Activated naive CD8-positive, alpha-beta T cell treated with anti-CD3 and anti-CD28 coated beads, Interleukin-2, amount 10 ng/mL, durations not matched to agents 7 days and 5 days (primary cell): Measurements from ENCODE around the gene CNOT9. TPM values are rescaled to one million over a fixed set of nuclear protein-coding genes. Genes with fewer than 3 reads are reported as not detected.

Experiments
- ATAC-seq: fragments of 150-1000 bp; cut with Tn5 transposase; one replicate; pipeline ENCODE4 v1.10.0; 2021; ENCODE audit warnings: low read depth, moderate library complexity
- POLR2A ChIA-PET: fragments of 350-600 bp; sonication (Branson Sonifier 250); formaldehyde crosslinking; loops from one replicate; lab custom pipeline; 2021; ENCODE audit warnings: antibody characterized with exemption; lab: Charles Lee
- DNase-seq: peaks from one replicate; pipeline ENCODE4 v3.0.0; 2021
- H3K27ac Mint-ChIP-seq: one replicate; pipeline ENCODE4 v1.8.0; 2022; ENCODE audit warnings: mild to moderate bottlenecking, mixed read lengths
- H3K27me3 Mint-ChIP-seq: one replicate; pipeline ENCODE4 v1.8.0; 2022; ENCODE audit warnings: mild to moderate bottlenecking, moderate library complexity, mixed read lengths
- H3K36me3 Mint-ChIP-seq: one replicate; pipeline ENCODE4 v1.8.0; 2021; ENCODE audit warnings: mild to moderate bottlenecking, mixed read lengths
- H3K4me1 Mint-ChIP-seq: one replicate; pipeline ENCODE4 v1.8.0; 2021; ENCODE audit warnings: mixed read lengths
- H3K4me3 Mint-ChIP-seq: one replicate; pipeline ENCODE4 v1.8.0; 2022; ENCODE audit warnings: mild to moderate bottlenecking, moderate library complexity, mixed read lengths
- H3K9me3 Mint-ChIP-seq: one replicate; pipeline ENCODE4 v1.8.0; 2021; ENCODE audit warnings: mixed read lengths
- total RNA-seq, 2 experiments: library from RNA; stranded (reverse); gene quantifications; one replicate each; pipeline ENCODE4 v1.2.3, GENCODE V29; 2021

CNOT9 gene
- total RNA-seq, 2 experiments from 2014 or later, result 75.0 to 79.5 TPM

DNA sequence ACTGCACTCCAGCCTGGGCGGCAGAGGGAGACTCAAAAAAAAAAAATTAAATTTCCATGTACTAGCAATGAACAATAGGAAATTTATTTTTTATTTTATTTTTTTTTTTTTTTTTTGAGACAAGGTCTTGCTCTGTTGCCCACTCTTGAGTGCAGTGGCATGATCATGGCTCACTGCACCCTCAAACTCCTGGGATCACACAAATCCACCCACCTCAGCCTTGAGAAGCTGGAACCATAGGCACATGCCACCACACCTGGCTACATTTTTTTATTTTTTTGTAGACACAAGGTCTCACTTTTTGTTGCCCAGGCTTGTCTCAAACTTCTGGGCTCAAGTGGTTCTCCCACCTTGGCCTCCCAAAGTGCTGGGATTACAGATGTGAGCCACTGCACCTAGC lies 16.9 kb downstream of the CNOT9 start:
- ATAC-seq (no peak), DNase-seq (no peak)
- Mint-ChIP-seq H3K27me3 (no peaks in the 10 kb centered on the region), H3K4me3 (no peak overlapping the region), H3K36me3 (peaks cover 35% of the 10 kb centered on the region), H3K4me1 (peaks cover 8% of the 10 kb centered on the region), H3K9me3 (no peaks in the 10 kb centered on the region), H3K27ac (no peak overlapping the region)
- POLR2A ChIA-PET, result no interaction called here

DNA sequence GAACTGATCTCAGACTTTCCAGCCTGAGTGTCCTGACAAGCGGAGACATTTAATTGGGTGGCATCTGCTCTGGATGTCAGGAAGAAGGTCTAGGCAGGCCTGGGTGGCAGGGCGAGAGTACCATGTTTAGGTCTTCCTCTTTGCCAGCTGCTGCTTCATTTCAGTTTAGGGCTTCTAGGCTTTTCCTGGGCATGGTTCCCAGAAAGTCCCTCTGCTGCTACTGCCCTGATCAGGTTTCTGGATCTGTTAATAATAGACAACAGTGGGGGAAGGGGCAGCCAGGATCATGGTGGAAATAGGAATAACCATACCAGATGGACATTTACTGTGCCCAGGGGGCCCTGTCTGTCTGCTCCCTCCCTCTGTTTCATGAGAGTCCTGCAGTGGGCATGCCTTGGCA lies 36.8 kb downstream of the CNOT9 start:
- ATAC-seq (no peak), DNase-seq (no peak)
- POLR2A ChIA-PET, result no interaction called here
- H3K27ac Mint-ChIP-seq, result no peak overlapping the region
- peaks cover 19% of the 10 kb centered on the region for H3K27me3 Mint-ChIP-seq
- no peak overlapping the region for H3K4me3 Mint-ChIP-seq
- no peaks in the 10 kb centered on the region for H3K9me3 Mint-ChIP-seq
- H3K4me1 Mint-ChIP-seq, result no peaks in the 10 kb centered on the region
- no peaks in the 10 kb centered on the region for H3K36me3 Mint-ChIP-seq

DNA sequence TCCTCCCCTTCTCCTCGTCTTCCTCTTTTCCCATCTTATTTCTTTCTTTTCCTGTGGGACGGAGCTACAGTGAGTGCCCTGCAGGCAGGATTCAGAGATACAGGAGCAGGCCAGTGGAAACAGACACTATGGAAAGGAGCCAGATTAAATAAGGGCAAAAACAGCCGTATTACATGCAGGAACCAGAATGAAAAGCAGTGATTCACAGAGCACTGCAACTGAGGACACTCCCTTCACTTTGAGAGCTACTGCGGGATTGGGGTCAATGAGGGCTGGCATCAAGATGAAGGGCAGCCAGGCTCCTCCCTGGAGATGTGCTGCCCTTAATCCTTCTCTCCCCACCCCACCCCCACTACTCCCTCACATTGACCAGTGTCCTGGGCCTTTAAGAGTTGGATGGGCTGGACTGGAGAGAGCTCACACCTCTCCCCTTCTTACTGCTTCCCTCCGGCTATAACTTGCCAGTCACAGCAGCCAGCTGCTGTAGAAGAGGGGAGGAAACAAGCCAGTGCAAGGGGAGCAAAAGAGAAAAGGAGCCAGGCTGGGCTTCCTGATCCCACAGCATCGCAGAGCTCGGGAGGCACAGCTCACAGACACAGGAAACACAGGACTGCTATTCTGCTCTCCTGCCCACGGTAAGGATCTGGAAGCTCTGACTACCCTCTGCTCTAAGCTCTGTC lies 38.9 kb downstream of the CNOT9 start, which contains the start of gene PLCD4:
TSS of gene PLCD4 (plus strand) at position 464 of the 680 bp plus-strand sequence. CDS start 7,841 bp downstream, outside the sequence.
- no peaks in the 10 kb centered on the region for H3K36me3 Mint-ChIP-seq
- no peak within 1 kb of the TSS for H3K4me3 Mint-ChIP-seq
- DNase-seq (no peak), ATAC-seq (no peak)
- H3K27me3 Mint-ChIP-seq, result peaks cover 26% of the 10 kb centered on the region
- POLR2A ChIA-PET, result no interaction called here
- H3K4me1 Mint-ChIP-seq, result no peaks in the 10 kb centered on the region
- H3K27ac Mint-ChIP-seq, result no peak within 1 kb of the TSS
- H3K9me3 Mint-ChIP-seq, result no peaks in the 10 kb centered on the region

DNA sequence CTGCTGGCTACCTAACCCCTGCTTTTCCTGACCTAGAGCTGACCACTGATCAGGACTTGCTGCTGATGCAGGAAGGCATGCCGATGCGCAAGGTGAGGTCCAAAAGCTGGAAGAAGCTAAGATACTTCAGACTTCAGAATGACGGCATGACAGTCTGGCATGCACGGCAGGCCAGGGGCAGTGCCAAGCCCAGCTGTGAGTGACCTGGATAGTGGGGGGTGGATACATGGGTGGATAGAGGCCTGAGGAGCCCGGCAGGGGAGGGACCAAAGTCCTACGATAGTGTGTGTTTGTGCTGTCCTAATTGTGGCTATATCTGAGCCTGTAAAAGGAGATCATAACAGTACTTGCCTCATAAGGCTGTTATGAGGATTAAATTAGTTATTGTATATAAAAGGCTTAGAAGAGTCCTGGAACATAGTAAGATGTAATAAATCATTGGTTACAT lies 47.3 kb downstream of the CNOT9 start:
- no peaks in the 10 kb centered on the region for H3K4me1 Mint-ChIP-seq
- H3K27ac Mint-ChIP-seq, result no peak overlapping the region

DNA sequence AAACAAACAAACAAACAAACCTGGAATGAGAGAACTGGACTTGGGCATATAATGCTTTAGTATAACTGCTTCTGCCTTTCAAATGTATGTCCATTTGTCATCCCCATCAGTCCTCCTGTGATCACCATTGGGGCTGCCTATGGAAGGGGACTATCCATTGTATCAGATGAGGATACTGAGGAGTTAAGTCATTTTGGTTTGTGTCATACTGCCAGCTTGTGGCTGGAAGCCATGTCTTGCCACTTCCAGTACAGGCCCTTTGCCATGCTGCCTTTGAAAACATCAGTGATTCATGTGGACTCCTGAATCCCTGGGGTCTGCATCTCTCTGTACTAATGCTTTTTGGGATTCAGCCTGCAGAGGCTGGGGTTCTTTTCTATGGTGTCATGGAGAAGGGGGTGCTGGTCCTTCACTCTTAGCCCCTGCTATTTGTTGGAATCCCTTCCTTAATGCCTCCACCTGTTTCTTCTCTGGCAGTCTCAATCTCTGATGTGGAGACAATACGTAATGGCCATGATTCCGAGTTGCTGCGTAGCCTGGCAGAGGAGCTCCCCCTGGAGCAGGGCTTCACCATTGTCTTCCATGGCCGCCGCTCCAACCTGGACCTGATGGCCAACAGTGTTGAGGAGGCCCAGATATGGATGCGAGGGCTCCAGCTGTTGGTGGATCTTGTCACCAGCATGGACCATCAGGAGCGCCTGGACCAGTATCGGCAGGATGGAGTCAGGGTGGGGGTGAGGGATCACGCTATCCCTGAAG lies 49.6 kb downstream of the CNOT9 start:
- H3K4me1 Mint-ChIP-seq, result no peaks in the 10 kb centered on the region
- H3K9me3 Mint-ChIP-seq, result no peaks in the 10 kb centered on the region
- H3K27ac Mint-ChIP-seq, result no peak overlapping the region
- H3K4me3 Mint-ChIP-seq, result no peak overlapping the region
- POLR2A ChIA-PET, result no interaction called here
- peaks cover 11% of the 10 kb centered on the region for H3K27me3 Mint-ChIP-seq
- ATAC-seq, result no peak
- no peaks in the 10 kb centered on the region for H3K36me3 Mint-ChIP-seq
- no peak for DNase-seq

More for the DNA sequence above, 47.3 kb downstream of the CNOT9 start:
- no peaks in the 10 kb centered on the region for H3K9me3 Mint-ChIP-seq
- POLR2A ChIA-PET, result no interaction called here
- H3K4me3 Mint-ChIP-seq, result no peak overlapping the region
- H3K36me3 Mint-ChIP-seq, result no peaks in the 10 kb centered on the region
- ATAC-seq (no peak), DNase-seq (no peak)
- H3K27me3 Mint-ChIP-seq, result peaks cover 15% of the 10 kb centered on the region

DNA sequence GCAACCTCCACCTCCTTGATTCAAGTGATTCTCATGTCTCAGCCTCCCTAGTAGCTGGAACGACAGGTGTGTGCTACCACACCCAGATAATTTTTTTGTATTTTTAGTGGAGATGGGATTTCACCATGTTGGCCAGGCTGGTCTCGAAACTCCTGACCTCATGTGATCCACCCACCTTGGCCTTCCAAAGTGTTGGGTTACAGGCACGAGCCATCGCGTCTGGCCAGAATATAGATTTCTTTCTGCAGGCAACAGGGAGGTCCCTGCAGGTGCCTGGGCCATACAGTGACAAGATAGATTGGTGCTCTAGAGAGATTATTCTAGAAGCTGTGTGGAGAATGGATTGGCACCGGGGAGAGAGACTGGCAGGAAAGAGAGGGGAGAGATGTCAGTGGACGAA lies 52.4 kb downstream of the CNOT9 start:
- DNase-seq (no peak), ATAC-seq (no peak)
- H3K27ac Mint-ChIP-seq, result no peak overlapping the region
- POLR2A ChIA-PET, result no interaction called here
- H3K9me3 Mint-ChIP-seq, result no peaks in the 10 kb centered on the region
- H3K4me1 Mint-ChIP-seq, result no peaks in the 10 kb centered on the region
- no peak overlapping the region for H3K4me3 Mint-ChIP-seq
- no peaks in the 10 kb centered on the region for H3K36me3 Mint-ChIP-seq
- peaks cover 6% of the 10 kb centered on the region for H3K27me3 Mint-ChIP-seq

DNA sequence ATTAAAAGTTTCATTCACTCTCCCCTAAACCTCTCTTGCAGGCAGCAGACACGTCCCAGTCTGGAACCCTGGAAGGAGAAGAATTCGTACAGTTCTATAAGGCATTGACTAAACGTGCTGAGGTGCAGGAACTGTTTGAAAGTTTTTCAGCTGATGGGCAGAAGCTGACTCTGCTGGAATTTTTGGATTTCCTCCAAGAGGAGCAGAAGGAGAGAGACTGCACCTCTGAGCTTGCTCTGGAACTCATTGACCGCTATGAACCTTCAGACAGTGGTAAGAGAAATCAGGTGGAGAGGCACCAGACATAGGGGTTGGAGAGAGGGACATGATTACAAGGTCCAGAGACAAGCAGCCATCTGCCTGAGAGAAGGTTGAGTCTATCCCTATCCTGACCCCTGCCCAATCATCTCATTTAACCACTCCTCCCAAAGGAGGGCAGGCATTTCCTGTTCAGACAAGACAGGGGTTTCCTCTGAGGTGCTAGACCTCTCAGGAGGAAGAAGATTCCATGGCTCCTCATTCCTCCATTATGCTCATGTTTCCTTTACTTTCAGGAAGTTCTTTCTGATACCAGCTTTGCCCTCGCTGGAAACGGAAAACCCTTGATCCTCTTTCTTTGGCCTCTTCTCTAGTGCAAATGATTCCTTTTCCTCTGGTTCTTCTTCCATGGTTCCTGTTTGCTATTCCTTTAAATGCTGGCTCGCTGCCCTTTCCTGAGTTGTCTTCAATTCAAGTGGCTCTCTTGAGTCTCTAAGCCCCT lies 54.1 kb downstream of the CNOT9 start:
- Mint-ChIP-seq H3K27me3 (peaks cover 6% of the 10 kb centered on the region), H3K27ac (no peak overlapping the region), H3K4me3 (no peak overlapping the region), H3K36me3 (no peaks in the 10 kb centered on the region), H3K4me1 (peaks cover under 1% of the 10 kb centered on the region), H3K9me3 (no peaks in the 10 kb centered on the region)
- no peak for DNase-seq
- ATAC-seq, result no peak
- POLR2A ChIA-PET, result no interaction called here

DNA sequence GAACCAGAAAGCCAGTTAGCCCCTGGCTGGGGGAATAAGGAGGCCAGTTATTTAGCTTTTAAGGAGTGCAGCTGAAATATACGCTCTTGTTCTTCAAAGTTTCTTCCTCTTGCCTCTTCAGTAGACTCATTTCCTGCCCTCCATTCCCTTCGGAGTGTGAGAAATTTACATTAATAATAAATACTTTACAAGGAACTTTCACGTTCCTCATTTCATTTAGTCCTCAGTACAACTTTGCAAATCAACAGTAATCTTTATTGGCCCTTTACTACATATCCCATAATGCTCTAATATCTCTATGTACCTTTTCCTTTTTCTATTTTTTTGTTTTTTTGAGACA lies 54.7 kb downstream of the CNOT9 start:
- DNase-seq (no peak), ATAC-seq (no peak)
- Mint-ChIP-seq H3K9me3 (no peaks in the 10 kb centered on the region), H3K36me3 (no peaks in the 10 kb centered on the region), H3K4me3 (no peak overlapping the region), H3K27ac (no peak overlapping the region), H3K4me1 (peaks cover 4% of the 10 kb centered on the region), H3K27me3 (peaks cover 6% of the 10 kb centered on the region)
- POLR2A ChIA-PET, result no interaction called here

DNA sequence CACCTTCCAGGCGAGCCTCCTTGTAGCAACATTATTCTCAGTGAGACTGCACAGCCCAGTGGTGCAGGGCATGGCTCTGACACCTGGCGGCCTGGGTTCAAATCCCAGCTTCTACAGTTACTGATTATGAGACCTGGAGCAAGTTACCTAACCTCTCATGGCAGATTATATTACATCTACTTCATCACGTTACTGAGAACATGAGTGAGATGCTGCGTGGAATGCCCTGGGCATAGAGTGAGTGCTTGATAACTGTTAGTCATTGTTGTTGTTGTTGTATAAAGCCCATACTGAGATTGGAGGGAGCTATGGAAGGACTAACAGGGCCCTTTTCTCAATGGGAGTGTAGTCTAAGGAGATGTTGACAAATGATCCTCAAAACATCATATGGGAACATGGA lies 57.7 kb downstream of the CNOT9 start:
- no peaks in the 10 kb centered on the region for H3K9me3 Mint-ChIP-seq
- H3K27ac Mint-ChIP-seq, result no peak overlapping the region
- no peak for ATAC-seq
- POLR2A ChIA-PET, result no interaction called here
- H3K36me3 Mint-ChIP-seq, result no peaks in the 10 kb centered on the region
- peaks cover 9% of the 10 kb centered on the region for H3K4me1 Mint-ChIP-seq
- peaks cover 6% of the 10 kb centered on the region for H3K27me3 Mint-ChIP-seq
- no peak overlapping the region for H3K4me3 Mint-ChIP-seq
- DNase-seq, result no peak

DNA sequence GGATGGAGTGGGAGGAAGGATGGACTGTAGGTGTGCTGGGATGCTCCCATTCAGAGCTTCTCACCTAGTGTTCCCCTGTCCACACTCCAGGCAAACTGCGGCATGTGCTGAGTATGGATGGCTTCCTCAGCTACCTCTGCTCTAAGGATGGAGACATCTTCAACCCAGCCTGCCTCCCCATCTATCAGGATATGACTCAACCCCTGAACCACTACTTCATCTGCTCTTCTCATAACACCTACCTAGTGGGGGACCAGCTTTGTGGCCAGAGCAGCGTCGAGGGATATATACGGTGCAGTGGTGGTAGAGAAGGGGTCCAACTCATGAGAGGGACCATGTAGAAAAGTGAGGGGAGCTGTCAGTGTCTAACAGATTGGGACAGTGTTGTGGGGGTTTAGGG lies 59.3 kb downstream of the CNOT9 start:
- Mint-ChIP-seq H3K4me1 (peaks cover 9% of the 10 kb centered on the region), H3K36me3 (no peaks in the 10 kb centered on the region), H3K27me3 (peaks cover 3% of the 10 kb centered on the region), H3K9me3 (no peaks in the 10 kb centered on the region), H3K27ac (no peak overlapping the region), H3K4me3 (no peak overlapping the region)
- ATAC-seq (peak; percentile 26), DNase-seq (no peak)
- POLR2A ChIA-PET, result interaction anchor here (0.6 to 1.3 kb wide), 2 partner anchors 44 to 93 kb away, joined by 3 to 4 read pairs; partner anchors contain the start of genes RNF25 and STK36

DNA sequence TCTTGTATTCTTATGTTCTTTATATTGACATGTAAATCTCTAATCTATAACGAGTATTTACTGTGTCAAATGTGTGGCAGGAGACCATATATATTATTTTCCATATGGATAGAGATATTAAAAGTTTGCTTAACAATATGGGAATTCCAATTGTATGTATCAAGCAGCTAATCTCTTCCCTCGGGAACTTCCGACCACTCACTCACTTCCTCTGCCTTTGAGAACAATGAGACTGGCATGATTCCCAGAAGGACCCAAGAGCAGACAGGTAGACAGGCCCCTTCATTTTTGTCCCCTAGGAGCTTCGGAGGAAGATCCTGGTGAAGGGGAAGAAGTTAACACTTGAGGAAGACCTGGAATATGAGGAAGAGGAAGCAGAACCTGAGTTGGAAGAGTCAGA lies 63.2 kb downstream of the CNOT9 start:
- Mint-ChIP-seq H3K4me1 (peaks cover 9% of the 10 kb centered on the region), H3K27ac (no peak overlapping the region), H3K27me3 (no peaks in the 10 kb centered on the region), H3K36me3 (peaks cover 10% of the 10 kb centered on the region), H3K9me3 (no peaks in the 10 kb centered on the region), H3K4me3 (no peak overlapping the region)
- ATAC-seq (no peak), DNase-seq (no peak)
- POLR2A ChIA-PET, result no interaction called here

DNA sequence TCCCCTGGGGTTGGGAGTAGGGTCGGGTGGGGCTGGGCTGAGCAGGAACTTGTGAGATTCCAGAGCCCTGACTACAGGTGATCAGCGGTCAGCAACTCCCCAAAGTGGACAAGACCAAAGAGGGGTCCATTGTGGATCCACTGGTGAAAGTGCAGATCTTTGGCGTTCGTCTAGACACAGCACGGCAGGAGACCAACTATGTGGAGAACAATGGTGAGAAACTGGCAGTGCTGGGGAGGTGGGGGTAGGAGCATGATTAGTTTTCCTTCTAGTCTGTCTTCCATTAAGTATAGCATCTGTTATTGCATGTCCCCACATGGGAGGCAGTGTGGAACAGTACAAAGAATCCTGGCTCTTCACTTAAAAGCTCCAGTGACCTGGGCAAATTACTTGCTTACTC lies 67.1 kb downstream of the CNOT9 start:
- ATAC-seq (no peak), DNase-seq (no peak)
- H3K4me1 Mint-ChIP-seq, result no peaks in the 10 kb centered on the region
- H3K27ac Mint-ChIP-seq, result no peak overlapping the region
- H3K36me3 Mint-ChIP-seq, result peaks cover 22% of the 10 kb centered on the region
- POLR2A ChIA-PET, result no interaction called here
- no peak overlapping the region for H3K4me3 Mint-ChIP-seq
- H3K27me3 Mint-ChIP-seq, result no peaks in the 10 kb centered on the region
- H3K9me3 Mint-ChIP-seq, result no peaks in the 10 kb centered on the region

DNA sequence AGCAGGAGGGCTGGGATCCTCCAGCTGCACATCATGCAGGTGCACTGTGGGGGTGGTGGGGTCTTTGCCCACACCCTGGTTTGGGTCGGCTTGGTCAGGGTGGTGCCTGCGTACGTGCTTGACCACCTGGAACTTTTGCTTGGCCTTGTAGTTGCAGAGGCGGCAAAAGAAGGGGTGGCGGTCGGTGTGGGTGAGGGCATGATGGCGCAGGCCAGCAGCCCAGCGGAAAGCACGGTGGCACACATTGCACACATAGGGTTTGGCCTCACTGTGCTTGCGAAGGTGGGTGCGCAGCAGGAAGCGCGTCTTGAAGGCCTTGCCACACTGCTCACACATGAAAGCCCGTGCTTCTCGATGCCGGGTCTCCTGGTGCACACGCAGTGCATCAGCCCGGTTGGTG lies 69.7 kb downstream of the CNOT9 start:
- POLR2A ChIA-PET, result no interaction called here
- no peak for DNase-seq
- no peaks in the 10 kb centered on the region for H3K4me1 Mint-ChIP-seq
- no peaks in the 10 kb centered on the region for H3K27me3 Mint-ChIP-seq
- peaks cover 27% of the 10 kb centered on the region for H3K36me3 Mint-ChIP-seq
- H3K9me3 Mint-ChIP-seq, result no peaks in the 10 kb centered on the region
- no peak overlapping the region for H3K4me3 Mint-ChIP-seq
- no peak for ATAC-seq
- H3K27ac Mint-ChIP-seq, result no peak overlapping the region
